HG03135 (cell line): ENCODE results near the gene NSUN4.
A peak's percentile ranks its signal among the peaks of the same experiment; 100 is the strongest.
"Not testable (repeated sequence)": the region's sequence is repeated elsewhere in the genome, so short reads cannot be mapped to it uniquely, and the experiment has no call there.

Experiments used
- ATAC-seq: cut with Tn5 transposase; IDR thresholded peaks from one replicate; pipeline ENCODE4 v1.9.1; 2021; ENCODE audit warnings: mild to moderate bottlenecking, moderate library complexity; ENCODE audit not compliant: unreplicated experiment

NSUN4 gene

GRCh38 chr1:46325285-46326076 is 15.1 kb upstream of the NSUN4 start:
- not testable (repeated sequence) for ATAC-seq

- ATAC-seq, result not testable (repeated sequence)
Measured at GRCh38 chr1:46328182-46328581, 12.4 kb upstream of the NSUN4 start.

- not testable (repeated sequence) for ATAC-seq
Measured at GRCh38 chr1:46329807-46330206, 10.8 kb upstream of the NSUN4 start.

- ATAC-seq, result not testable (repeated sequence)
Measured at GRCh38 chr1:46330381-46330780, 10.2 kb upstream of the NSUN4 start.

GRCh38 chr1:46331786-46332540 is 8.6 kb upstream of the NSUN4 start:
- peak; percentile 45 for ATAC-seq

GRCh38 chr1:46333300-46334029 is 7.1 kb upstream of the NSUN4 start:
- no peak for ATAC-seq

- ATAC-seq, result no peak
Measured at GRCh38 chr1:46334030-46334384, 6.6 kb upstream of the NSUN4 start.

- ATAC-seq, result no peak
Measured at GRCh38 chr1:46335081-46335480, 5.5 kb upstream of the NSUN4 start.

GRCh38 chr1:46337409-46337808 is 3.2 kb upstream of the NSUN4 start:
- ATAC-seq, result not testable (repeated sequence)

- ATAC-seq, result no peak
Measured at GRCh38 chr1:46341222-46342083, 846 bp downstream of the NSUN4 start.

GRCh38 chr1:46342084-46342656 is 1.6 kb downstream of the NSUN4 start:
- no peak for ATAC-seq

- no peak for ATAC-seq
Measured at GRCh38 chr1:46342677-46343350, 2.2 kb downstream of the NSUN4 start.

GRCh38 chr1:46343351-46343695 is 2.7 kb downstream of the NSUN4 start:
- no peak for ATAC-seq

GRCh38 chr1:46343705-46344104 is 3.1 kb downstream of the NSUN4 start:
- no peak for ATAC-seq

- no peak for ATAC-seq
Measured at GRCh38 chr1:46344481-46344880, 3.9 kb downstream of the NSUN4 start.

- ATAC-seq, result no peak
Measured at GRCh38 chr1:46345281-46345680, 4.7 kb downstream of the NSUN4 start.

GRCh38 chr1:46352363-46352762 is 11.8 kb downstream of the NSUN4 start:
- no peak for ATAC-seq

GRCh38 chr1:46355920-46356319 is 15.3 kb downstream of the NSUN4 start:
- not testable (repeated sequence) for ATAC-seq

GRCh38 chr1:46362158-46362557 is 21.6 kb downstream of the NSUN4 start:
- no peak for ATAC-seq

- no peak for ATAC-seq
Measured at GRCh38 chr1:46363121-46363520, 22.5 kb downstream of the NSUN4 start.
